Stimulated activated CD8-positive, alpha-beta memory T cell treated with anti-CD3 and anti-CD28 coated beads, Interleukin-4, amount 100 ng/mL, for 4 hours (primary cell): Measurements from ENCODE around the gene EFCAB9.
"Not testable (repeated sequence)": the region's sequence is repeated elsewhere in the genome, so short reads cannot be mapped to it uniquely, and the experiment has no call there.

Experiments used
- DNase-seq, 2 donors: peaks; one replicate each; pipeline ENCODE4 v3.0.0-alpha.2; 2020; ENCODE audit warnings: low read depth in 2 of 2, low spot score in 1 of 2

Gene EFCAB9

DNA sequence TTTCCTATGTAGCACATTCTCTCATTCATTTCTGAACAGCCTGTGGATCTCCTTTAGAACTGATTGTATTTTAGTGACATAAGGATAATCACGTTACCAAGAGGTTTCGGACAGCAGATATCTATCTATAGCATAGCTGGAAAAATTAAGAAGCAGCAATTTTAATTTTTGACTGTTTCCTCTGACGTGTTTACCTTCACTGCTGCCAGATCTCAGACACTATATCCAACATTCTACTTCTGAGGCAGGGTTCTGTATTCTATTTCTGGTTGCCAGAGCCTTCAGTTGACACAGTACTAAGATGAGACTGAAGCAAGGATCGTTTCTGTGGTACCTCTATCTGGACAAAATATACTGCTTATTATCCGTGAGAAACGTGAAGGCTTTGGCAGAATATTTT, at the start of gene EFCAB9:
Gene EFCAB9 (plus strand): TSS at position 301 of the 400 bp plus-strand sequence. CDS start 1 bp downstream, at position 302.
- DNase-seq, result no peak

DNA sequence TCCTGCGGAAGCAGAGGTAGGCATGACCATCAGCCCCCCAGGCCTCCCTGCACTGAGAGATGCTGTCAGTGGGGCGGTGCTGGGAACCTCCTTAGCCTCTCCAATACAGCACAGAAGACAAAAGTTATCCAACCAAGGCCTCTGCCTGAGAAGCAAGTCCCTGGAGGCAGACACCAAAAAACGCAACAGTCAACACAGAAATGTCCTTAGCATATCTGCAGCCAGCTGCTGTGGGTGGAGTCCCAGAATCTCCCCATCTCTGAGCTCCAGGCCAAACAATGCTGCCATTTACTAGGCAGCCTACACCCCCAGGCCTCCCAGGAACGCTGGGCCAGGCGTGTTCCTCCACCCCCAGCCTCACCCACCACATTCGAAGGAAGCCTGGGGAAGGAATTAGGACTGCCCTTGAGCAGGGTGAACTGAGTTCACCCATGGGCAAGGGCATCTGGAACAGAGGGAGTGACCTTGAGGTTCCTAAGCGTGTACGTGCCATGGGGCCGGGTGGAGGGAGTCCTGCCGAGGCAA, 49.6 kb upstream of the EFCAB9 start:
- no peak for DNase-seq

DNA sequence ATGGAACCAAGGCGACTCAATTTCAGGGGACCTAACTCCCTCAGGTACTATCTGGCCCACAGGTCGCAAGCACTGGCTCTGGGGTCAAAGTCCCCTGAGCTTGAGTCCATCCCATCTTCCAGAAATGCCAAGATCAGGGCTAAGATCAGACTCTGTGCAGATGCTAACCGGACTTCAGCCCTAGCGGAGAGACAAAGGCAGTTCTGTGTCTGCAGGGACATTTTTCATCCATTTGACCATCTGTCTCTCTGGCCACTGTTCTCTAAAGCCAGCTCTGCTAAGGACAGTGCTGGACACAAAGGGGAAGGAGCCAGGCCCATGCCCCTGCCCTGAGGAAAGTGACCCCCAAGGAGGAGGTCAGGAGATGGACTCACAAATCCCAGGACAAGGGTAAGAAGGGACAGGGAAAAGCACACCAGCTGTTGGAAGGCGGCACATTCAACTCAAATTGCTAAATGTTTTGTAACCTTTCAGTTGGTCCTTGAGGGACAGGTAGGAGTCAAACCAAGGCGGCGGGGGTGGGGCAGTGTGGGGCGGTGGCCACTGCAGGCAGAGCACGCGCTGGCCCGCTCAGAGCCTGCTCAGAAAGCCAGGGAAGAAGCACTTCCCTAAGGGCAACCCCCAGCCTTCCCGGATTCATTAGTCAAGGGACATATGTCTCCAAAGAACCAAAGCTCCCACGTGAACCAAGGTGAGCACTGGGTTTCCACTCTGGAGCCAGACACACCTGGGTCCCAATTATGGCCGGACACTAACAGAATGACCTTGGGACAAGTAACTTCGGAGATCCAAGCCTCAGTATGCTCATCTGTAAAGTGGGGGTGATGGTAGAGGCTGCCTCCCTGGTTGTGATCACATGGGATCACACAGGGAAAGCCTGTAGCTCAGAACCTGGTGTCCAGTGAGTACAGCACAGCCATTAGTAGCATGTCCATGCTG, 48.8 kb upstream of the EFCAB9 start:
- DNase-seq, result no peak

DNA sequence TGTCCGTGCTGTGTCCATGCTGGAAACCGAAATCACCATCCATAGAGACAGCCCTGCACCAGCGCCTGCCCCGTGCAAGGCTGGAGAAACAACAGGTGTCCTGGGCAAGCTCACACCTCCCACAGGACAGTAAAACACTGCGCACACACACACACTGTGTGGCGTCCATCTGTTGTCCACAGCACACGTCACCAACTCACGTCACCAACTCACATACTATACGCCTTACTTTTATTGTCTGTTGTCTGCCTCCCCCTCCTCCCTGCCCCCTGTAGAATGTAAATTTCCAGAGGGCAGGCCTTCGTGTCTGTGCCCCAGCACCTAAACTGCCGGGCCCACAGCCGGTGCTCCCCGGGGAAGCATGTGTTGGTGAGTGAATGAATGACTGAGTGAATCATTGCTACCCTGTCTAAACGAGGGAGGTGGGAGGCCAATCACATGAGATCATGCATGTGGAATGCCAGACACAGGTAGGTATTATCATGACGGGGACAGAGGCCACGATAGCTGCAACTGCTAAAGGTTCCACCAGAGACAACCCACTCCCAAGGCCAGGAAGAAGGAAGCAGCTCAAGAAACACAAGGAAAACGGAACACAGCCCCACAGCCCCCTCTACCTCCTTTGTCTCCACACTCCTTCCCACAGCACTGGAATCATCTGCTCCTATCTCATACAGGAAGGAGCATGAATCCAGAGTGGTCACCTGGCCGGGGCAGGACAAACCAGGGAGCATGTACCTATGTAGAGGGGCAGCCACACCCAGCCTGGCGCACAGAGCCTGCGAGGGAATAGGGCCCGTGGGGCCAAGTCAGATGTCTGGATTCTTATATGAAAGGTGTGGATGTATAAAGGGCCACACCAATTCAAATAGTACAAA, 47.9 kb upstream of the EFCAB9 start:
- DNase-seq, result no peak

DNA sequence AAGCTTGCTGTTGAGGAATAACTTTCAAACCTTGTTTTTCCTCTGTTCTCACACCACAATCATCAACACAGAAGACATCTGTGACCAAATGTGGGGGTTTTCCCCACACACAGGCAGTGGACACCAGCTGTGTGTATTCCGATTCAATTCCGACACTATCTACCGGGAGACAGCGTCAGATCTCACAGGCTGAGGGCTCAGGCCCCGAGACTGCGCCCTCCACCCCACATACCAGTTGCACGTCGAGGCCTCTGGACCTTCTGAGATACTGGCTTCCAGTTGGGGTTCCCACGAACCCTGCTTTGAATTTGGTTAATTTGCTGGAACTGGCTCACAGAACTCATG, 47.3 kb upstream of the EFCAB9 start:
- no peak for DNase-seq

DNA sequence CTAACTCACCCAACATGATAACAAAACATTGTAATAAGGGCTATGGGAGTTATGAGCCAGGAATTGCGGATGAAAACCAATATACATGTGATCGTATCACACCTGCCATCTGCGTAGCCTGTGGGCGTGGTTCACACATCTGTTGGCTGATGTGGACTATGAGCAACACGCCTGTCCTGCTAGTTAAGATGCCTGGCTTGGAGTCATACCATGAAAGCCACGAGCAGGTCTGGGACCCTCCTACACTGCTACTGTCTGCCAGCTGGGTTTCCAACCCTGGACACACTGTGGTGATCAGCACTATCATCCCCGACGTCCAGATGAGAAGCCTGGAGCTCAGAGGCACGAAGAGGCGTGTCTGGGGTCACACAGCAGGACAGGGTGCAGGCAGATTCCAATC, 46.1 kb upstream of the EFCAB9 start:
- no peak for DNase-seq

DNA sequence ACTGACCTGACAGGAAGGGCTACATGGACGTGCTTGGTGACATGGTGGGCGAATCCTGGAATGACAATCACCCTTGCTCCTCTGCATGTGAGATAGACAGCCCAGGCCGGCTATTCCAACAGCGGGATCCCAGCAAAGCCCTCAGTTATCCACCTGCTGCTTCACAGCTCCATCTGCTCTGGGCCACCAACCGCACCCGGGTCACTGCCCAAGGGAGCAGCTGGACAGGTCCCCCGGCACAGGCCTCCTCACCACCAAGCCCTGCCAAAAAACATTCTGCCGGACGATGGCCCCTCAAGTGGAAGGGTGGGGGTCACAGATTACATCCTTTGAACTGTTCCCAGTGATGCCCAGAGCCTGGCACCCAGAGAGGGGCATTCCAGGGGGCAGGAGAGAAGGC, 45.6 kb upstream of the EFCAB9 start:
- DNase-seq, result no peak

DNA sequence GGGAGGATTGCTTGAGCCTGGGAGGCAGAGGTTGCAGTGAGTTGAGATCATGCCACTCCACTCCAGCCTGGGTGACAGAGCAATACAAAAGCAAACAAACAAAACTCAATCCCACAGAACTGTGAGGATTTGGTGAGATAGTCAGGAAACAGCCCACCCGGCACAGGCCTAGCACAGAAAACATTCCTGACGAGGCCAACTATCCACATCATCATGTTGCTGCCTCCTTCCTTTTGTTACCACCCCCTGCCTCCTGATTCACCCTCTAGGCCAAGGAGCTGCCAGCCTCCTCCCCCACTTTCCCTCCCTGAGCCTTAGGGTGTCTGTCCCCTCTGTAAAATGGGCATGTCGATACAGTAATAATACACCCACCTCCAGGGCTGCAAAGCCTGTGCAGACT, 44.9 kb upstream of the EFCAB9 start:
- DNase-seq, result no peak

DNA sequence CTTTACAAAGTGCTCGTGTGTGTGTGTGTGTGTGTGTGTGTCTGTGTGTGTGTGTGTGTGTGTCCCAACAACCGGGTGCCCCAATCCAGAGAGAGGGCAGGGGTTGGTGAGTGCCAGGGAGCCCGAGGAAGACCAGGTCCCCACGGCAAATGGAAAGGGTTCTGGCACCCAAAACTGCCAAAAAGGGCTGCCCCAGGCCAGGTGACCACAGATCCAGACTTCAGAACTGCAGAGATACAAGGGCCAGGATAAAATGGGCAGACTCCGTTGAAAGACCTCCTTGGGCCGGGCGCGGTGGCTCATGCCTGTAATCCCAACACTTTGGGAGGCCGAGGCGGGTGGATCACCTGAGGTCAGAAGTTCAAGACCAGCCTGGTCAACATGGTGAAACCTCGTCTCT, 44.5 kb upstream of the EFCAB9 start:
- not testable (repeated sequence) for DNase-seq

DNA sequence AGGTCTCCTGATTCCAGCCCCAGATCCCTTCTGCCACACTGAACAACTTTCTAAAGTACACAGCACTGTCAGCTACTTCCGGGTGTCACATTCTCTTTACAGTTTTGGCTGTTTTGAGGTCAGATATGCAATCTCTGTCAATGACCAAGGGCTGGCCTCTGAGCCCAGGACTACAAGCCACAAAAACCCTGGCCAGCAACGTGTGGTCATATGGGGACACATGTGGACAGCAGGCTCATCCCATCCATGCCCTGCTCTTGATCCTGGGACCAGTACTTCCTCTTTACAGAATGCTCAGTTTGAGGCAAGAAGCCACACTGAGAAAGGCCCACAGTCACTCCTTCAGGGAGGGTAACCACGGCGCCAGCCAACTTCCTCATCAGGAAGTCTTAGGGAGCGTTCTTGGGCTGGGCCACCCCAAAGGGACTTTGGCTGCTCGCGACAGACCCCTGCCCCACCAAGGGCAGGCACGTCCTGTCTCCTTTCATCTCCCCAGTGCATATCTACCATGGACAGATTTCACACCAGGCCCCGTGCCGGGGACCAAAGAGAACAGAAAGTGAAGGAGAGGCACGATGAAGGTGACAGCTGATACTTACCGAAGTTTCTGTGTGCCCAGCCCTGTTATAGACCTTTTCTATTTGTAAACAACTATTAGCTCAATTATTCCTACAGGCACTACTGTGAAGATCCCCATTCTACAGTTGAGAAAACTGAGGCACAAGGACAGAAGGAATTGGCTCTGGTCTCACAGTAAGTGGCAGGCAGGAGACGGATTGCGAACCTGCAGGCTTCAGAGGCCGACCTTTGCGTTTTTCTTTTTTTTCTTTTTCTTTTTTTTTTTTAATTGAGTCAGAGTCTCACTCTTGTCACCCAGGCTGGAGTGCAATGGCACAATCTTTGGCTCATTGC, 43.2 kb upstream of the EFCAB9 start:
- no peak for DNase-seq

DNA sequence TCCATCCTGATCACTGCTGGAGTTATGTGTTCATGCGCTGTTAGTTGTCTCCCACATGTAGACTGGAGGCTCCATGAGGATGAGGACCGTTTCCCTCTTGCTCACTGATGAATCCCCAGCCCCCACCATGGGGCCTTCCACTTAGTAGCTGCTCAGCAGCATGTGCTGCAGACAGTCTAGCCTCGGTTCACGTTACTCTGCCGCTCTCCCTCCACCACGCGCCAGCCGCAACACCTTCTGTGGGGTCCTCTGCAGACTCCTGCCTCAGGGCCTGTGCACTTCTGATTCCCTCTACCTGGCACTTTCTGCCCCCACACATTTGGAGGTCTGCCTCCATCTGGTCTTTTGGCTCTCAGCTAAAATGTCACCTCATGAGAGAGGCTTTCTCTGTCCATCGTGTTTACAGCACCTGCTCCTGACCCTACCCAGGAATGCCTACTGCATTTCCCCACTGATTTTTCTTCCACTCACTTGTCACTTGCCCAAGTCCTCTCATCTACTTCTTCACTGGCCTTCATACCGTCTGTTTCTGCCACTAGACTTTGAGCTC, 42.2 kb upstream of the EFCAB9 start:
- no peak for DNase-seq

DNA sequence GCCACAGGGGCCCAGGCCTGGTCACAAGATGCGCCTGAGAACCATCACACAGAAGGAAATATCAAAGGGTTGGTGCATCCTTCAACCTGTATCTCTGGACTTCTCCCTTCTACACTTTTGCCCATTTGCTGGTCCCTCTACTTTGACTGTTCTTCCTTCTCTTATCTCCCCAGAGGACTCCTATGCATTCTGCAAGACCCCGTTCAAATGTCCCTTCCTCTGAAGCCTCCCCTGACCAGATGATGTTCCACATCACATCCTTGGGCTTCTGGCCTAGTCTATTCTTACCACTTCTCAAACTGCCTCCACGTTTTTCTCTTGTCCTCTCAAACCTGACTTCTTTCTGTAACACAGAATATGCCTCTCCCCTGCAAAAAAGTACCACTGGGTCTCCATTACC, 40.3 kb upstream of the EFCAB9 start:
- DNase-seq, result no peak

DNA sequence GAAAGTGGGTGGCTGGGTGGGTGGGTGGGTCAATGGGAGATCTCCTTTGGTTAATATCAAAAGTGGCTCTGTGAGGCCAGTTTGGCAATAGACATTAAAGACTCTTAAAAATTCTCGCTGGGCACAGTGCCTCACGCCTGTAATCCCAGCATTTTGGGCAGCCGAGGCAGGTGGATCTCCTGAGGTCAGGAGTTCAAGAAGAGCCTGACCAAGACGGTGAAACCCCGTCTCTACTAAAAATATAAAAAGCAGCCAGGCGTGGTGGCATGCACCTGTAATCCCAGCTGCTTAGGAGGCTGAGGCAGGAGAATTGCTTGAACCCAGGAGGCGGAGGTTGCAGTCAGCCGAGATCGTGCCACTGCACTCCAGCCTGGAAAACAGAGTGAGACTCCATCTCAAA, 38.9 kb upstream of the EFCAB9 start:
- DNase-seq, result not testable (repeated sequence)

DNA sequence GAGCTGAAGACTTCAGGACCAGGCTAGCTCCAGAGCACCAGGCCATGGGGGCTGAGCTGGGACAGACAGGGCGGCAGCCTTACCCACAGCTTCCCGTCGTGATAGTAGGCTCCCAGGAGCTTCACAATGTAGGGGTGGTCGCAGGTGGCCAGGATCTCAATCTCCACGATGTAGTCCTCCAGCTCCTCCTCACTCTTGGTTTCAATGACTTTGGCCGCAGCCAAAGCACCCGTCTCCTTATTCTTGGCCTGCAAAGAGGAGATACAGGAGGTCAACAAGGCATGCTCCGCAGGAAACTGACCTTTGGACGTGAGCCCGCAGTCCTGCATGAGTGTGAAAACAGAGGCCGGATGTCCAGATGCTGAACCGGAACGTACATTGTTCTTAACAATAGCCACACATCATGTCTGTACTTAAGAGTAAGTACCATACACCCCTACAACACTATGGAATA, 37.4 kb upstream of the EFCAB9 start:
- DNase-seq, result no peak

DNA sequence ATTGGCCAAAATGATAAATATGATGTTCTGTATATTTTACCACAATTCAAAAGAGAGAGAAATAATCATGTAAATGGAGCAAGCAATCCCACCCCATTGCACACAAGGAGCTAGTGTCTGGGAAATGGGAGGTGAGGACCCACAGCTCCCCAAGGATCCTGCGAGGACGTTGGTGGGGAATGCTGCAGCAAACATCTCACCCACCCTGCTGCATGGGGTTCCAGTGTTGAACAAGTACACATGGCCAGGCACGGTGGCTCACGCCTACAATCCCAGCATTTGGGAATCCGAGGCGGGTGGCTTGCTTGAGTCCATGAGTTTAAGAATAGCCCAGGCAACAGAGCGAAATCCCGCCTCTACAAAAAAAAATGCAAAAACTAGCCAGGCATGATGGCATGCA, 35.0 kb upstream of the EFCAB9 start:
- no peak for DNase-seq

DNA sequence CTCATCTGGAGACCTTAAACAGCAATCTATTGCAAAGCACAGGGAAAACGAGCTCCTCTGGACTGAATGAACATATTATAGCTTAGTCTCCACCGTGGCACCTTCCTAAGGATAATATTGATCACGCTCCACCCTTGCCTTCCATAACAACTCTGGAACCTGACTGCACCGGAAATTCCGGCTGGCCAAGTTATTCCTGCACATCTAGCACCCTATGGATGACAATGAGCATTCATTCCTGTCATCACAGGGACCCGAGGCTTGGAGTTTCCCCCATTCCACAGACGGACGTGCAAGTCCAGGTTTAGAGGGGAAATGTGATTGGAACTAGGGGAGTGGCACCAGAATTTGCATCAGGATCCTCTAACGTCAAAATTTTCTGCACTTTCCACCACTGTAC, 33.5 kb upstream of the EFCAB9 start:
- DNase-seq, result no peak

DNA sequence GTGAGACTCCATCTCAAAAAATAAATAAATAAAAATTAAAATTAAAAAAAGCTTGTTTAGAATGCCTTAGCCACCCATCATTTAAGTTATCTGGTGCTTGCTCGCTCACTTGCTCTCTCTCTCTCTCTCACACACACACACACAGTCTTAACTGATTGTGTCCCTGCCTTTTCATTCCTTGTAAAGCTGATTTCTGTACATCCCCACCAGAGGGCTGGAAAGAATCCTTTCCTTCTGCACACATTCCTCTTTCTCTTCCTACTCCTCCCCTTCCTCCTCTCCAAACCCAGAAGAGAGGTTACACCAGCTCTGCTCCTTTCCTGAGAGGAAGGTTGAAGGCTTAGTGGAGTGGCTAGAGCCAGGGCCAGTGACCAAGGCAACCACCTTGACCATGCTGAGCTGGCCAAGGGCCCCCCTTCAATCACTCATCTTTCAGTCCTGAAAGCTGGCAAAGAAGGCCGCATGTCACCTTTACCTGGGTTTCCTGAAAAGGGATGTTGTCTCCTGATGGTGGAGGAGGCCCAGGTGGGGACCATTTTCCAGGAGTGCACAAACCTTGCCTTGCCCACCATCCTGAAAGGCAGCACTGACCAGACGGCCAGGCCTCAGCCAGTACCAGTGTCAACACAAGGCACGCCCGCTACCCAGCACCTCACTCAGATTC, 31.5 kb upstream of the EFCAB9 start:
- no peak for DNase-seq

DNA sequence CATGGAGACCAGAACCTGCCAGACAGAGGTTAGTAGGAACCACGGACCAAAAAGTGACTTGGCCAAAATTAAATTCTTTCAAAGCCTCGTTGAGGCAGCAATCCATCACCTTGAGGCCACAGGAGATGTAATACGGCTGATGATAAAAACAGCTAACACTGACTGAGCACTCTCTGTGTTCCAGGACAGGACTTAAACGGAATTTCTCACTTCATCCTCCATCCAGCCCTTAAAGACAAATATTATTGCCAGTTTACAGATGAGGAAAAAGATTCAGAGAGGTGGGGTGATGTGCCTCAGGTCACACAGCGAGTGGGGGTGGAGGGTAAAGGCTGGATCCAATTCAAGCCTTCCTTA, 31.0 kb upstream of the EFCAB9 start:
- no peak for DNase-seq

DNA sequence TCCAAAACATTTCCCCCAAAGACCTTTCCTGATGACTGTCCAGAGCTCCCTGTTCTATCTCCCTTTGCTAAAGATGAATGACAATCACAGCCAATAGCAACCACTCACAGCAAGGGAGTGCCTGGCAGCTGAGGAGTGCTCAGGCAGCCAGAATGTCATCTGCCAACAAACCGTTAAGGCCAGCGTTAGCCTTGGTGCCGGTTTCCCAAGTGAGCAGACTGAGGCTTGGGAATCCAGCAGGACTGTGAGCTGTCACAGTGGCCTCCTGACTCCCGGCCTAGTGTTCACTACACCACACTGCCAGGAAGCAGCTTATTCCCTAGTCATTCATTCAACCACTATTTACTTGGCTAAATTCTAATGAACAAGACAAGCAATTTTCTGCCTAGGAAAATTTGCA, 30.6 kb upstream of the EFCAB9 start:
- DNase-seq, result no peak

DNA sequence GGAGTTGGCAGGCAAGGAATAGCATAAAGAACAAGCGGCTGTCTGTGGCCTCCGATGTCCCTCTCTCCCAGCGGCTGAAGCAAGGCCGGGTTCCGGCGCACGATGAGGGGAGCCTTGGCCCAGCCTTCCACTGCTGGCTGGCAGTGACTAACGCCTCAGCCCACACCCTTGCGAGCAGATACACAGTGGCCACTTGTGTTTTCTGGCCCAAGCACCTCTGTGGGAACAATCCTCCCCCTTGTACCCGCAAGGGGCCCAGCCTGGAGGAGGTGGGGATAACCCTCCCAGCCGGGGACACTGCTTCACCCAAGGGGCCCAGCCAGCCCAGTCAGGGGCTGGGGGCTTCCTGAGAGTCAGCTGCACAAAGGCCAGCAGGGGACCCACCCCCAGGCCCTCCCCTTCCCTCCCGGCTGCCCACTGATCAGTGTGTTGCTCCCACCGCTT, 29.2 kb upstream of the EFCAB9 start:
- DNase-seq, result no peak
